H54 (cell line): ENCODE data around the gene COG5.

Experiments used
- DNase-seq: peaks from one replicate; pipeline ENCODE4 v3.0.0; 2011; ENCODE audit warnings: low spot score, mixed read lengths; ENCODE audit not compliant: insufficient read length
- FAIRE-seq: peaks from 3 replicates; lab custom pipeline; 2011; peaks lifted over from hg19 to GRCh38; lab: Jason Lieb, UNC
- POLR2A ChIP-seq: IDR thresholded peaks from 2 replicates; pipeline ENCODE4 v1.6.1; 2011; ENCODE audit warnings: low read depth, mild to moderate bottlenecking, low read length

The COG5 gene

GRCh38 chr7:107359520-107360316 is 204.0 kb downstream of the COG5 start:
- no peak for TF ChIP-seq POLR2A
- FAIRE-seq (no peak), DNase-seq (no peak)

GRCh38 chr7:107355616-107356015 is 208.1 kb downstream of the COG5 start:
- FAIRE-seq (peak; percentile 75), DNase-seq (no peak)
- TF ChIP-seq POLR2A: no peak

GRCh38 chr7:107354640-107355039 is 209.1 kb downstream of the COG5 start:
- no peak for FAIRE-seq
- no peak for DNase-seq
- no peak for TF ChIP-seq POLR2A

- no peak for TF ChIP-seq POLR2A
- no peak for FAIRE-seq
Measured at GRCh38 chr7:107353701-107354100, 210.0 kb downstream of the COG5 start.

GRCh38 chr7:107345898-107346297 is 217.8 kb downstream of the COG5 start:
- TF ChIP-seq POLR2A: no peak
- FAIRE-seq: no peak
- no peak for DNase-seq

More at GRCh38 chr7:107353701-107354100, 210.0 kb downstream of the COG5 start:
- DNase-seq: no peak

- FAIRE-seq (no peak), DNase-seq (no peak)
- TF ChIP-seq POLR2A: no peak
Measured at GRCh38 chr7:107344799-107345198, 218.9 kb downstream of the COG5 start.

- TF ChIP-seq POLR2A: no peak
- FAIRE-seq: no peak
- no peak for DNase-seq
Measured at GRCh38 chr7:107344286-107344685, 219.4 kb downstream of the COG5 start.

- DNase-seq (no peak), FAIRE-seq (no peak)
- TF ChIP-seq POLR2A: no peak
Measured at GRCh38 chr7:107338080-107338479, 225.6 kb downstream of the COG5 start.

- no peak for DNase-seq
- FAIRE-seq: peak; percentile 23
- no peak for TF ChIP-seq POLR2A
Measured at GRCh38 chr7:107332488-107333269, 231.0 kb downstream of the COG5 start.

- no peak for FAIRE-seq
- TF ChIP-seq POLR2A: no peak
Measured at GRCh38 chr7:107330478-107330877, 233.2 kb downstream of the COG5 start.

GRCh38 chr7:107327986-107328569 is 235.6 kb downstream of the COG5 start:
- FAIRE-seq: peak; percentile 88
- DNase-seq: no peak
- TF ChIP-seq POLR2A: no peak

More at GRCh38 chr7:107330478-107330877, 233.2 kb downstream of the COG5 start:
- DNase-seq: no peak

GRCh38 chr7:107326061-107326460 is 237.7 kb downstream of the COG5 start:
- FAIRE-seq (no peak), DNase-seq (no peak)
- no peak for TF ChIP-seq POLR2A

- TF ChIP-seq POLR2A: no peak
- no peak for FAIRE-seq
- DNase-seq: no peak
Measured at GRCh38 chr7:107322015-107322414, 241.7 kb downstream of the COG5 start.

- TF ChIP-seq POLR2A: no peak
- no peak for DNase-seq
- FAIRE-seq: no peak
Measured at GRCh38 chr7:107321611-107322010, 242.1 kb downstream of the COG5 start.
